ENCODE results near the gene PCID2.

Gene PCID2

DNA sequence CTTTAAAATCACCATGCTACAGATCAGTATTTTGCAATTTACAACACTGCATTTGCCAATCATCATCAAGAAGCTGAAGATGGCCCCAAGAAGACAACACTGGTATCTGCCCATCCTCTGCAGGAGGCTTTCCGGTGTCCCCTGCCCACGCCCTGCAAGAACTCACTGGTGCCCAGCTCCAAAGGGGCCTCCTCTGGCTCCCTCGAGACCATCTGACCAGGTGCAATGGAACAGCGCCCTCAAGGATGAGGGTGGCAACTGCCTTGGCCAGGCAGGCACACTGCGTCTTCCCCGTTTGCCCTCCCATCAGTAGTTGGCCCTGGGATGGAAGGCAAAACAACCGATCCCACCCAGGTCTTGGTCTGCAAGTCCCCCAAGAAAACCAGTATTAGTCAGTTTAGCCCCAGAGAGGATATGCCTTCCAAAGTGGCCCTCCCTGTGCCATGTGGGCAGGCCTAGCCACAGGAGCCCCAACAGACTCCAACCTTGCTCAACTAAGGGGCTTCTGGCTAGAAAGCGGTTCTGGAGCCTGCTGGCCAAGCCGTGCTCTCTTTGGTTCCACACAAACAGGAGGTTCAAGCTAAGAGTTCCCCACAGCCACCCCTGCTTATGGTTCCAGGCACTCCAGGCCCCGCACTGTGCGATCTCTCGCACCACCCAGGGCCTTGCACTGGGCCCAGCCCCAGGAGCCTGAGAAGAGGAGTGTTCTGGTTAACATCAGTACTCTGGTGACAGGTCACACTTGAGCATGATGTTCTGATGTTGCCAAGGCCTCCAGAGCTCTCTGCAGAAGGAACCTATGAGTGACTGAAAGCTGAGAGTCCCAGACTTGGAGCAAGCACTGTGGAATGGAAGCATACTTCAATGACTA is 4.7 kb downstream of the PCID2 start:
- no peak for TF ChIP-seq CTCF (IDR thresholded peaks at IDR 0.05; ENCODE audit: control extremely low read depth, extremely low read depth, low read depth, missing control alignments)
- ChIA-PET CTCF (interaction anchor here (1.1 kb wide), 1 partner anchor 25 kb away, joined by 3 read pairs; no protein-coding TSS in a partner anchor), POLR2A (no interaction called here)
- no peak for DNase-seq (ENCODE audit: extremely low spot score)

GRCh38 chr13:113202912-113203311 is 5.6 kb downstream of the PCID2 start:
- TF ChIP-seq CTCF (IDR thresholded peaks at IDR 0.05; ENCODE audit: control extremely low read depth, extremely low read depth, low read depth, missing control alignments), result no peak
- CTCF ChIA-PET, result interaction anchor here (1.1 kb wide), 1 partner anchor 24 kb away, joined by 3 read pairs; no protein-coding TSS in a partner anchor

DNA sequence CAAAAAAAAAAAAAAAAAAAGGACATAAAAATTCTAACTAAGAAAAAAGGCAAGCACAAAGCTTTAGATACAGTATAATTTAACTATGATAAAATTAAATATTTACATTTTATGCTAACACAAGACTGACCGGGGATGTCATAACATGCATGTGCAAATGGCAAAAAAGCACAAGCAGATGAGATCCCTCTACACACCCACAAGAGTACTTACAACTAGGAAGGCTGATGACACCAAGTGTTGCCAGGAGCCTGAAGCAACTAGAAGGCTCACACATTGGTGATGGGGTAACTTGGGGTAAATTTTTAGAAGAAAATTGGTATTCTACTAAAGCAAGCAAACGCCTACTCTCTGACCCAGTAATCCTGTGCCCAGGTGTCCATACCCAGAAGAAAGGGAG is 6.7 kb downstream of the PCID2 start:
- ChIA-PET CTCF (no interaction called here), POLR2A (no interaction called here)
- TF ChIP-seq CTCF (IDR thresholded peaks at IDR 0.05; ENCODE audit: control extremely low read depth, extremely low read depth, low read depth, missing control alignments), result no peak
- DNase-seq (ENCODE audit: extremely low spot score), result no peak

More at GRCh38 chr13:113202912-113203311, 5.6 kb downstream of the PCID2 start:
- POLR2A ChIA-PET, result no interaction called here
- no peak for DNase-seq (ENCODE audit: extremely low spot score)

DNA sequence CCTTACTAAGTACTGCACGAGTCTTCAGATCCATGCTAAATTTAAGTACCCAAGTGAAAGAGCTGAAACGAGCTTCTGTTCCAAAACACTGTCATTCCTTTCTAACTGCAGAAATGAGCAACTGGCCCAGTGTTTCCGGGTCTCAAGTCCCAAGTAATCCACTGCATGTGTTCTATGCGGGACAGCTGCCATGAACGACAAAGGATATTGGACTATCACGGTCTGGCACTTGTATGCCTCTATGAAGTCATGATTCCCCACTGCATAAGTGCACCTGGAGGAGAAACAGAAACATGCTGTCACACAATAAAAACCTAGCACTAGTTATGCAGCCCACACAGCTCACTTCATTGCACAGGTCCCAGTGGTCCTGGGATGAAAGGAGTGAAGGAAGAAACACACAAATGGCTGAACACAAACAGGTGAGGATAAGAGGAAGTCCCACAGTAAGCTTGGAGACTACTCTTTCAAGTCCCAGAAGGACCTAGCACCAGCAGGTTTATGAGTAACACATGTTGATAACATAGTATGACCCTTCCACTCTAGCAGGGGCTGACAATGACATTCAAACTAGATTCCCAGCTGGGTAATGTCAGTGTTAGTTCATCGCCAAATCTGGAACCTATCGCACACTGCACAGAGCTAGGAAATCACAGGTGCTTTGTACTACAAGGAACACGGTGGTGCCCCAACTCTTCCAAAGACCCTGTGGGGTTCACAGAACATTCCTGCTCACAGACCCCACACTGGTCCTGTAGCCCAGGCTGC is 11.3 kb downstream of the PCID2 start:
- POLR2A ChIA-PET, result no interaction called here
- TF ChIP-seq CTCF (IDR thresholded peaks at IDR 0.05; ENCODE audit: control extremely low read depth, extremely low read depth, low read depth, missing control alignments), result no peak
- DNase-seq (ENCODE audit: extremely low spot score), result no peak
- CTCF ChIA-PET, result interaction anchor here (0.9 to 2.0 kb wide), 3 partner anchors 10 to 29 kb away, joined by 3 to 7 read pairs (median 3); no protein-coding TSS in a partner anchor

GRCh38 chr13:113195360-113195759 is 13.1 kb downstream of the PCID2 start:
- no peak for TF ChIP-seq CTCF (IDR thresholded peaks at IDR 0.05; ENCODE audit: control extremely low read depth, extremely low read depth, low read depth, missing control alignments)
- DNase-seq (ENCODE audit: extremely low spot score), result no peak
- ChIA-PET CTCF (no interaction called here), POLR2A (no interaction called here)

DNA sequence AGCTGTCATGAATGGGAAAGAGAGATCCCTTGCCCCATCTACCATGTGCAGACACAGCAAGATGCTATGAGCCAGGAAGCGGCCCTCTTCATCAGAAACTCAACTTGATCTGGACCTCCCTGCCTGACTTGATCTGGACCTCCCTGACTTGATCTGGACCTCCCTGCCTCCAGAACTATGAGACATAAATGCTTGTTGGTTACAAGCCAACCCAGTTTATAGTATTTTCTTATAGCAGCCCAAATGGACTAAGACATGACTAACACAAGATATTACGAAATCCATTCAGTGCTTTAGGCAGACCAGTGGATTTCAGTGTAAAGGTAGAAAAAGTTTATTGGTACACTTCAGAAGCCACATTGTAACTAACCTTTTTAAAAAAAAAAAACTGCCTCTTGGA is 15.6 kb downstream of the PCID2 start:
- no peak for TF ChIP-seq CTCF (IDR thresholded peaks at IDR 0.05; ENCODE audit: control extremely low read depth, extremely low read depth, low read depth, missing control alignments)
- CTCF ChIA-PET, result interaction anchor here (0.9 to 1.0 kb wide), 2 partner anchors 10 to 12 kb away, joined by 3 to 5 read pairs; no protein-coding TSS in a partner anchor
- no peak for DNase-seq (ENCODE audit: extremely low spot score)
- POLR2A ChIA-PET, result no interaction called here
